GM21825 (cell line): ENCODE data around the gene KRTAP5-6.
"Not testable (repeated sequence)": the region's sequence is repeated elsewhere in the genome, so short reads cannot be mapped to it uniquely, and the experiment has no call there.

Source experiments
- ATAC-seq: cut with Tn5 transposase; IDR thresholded peaks from one replicate; pipeline ENCODE4 v1.9.1; 2021; ENCODE audit warnings: mild to moderate bottlenecking, moderate library complexity; ENCODE audit not compliant: unreplicated experiment

KRTAP5-6 gene

DNA sequence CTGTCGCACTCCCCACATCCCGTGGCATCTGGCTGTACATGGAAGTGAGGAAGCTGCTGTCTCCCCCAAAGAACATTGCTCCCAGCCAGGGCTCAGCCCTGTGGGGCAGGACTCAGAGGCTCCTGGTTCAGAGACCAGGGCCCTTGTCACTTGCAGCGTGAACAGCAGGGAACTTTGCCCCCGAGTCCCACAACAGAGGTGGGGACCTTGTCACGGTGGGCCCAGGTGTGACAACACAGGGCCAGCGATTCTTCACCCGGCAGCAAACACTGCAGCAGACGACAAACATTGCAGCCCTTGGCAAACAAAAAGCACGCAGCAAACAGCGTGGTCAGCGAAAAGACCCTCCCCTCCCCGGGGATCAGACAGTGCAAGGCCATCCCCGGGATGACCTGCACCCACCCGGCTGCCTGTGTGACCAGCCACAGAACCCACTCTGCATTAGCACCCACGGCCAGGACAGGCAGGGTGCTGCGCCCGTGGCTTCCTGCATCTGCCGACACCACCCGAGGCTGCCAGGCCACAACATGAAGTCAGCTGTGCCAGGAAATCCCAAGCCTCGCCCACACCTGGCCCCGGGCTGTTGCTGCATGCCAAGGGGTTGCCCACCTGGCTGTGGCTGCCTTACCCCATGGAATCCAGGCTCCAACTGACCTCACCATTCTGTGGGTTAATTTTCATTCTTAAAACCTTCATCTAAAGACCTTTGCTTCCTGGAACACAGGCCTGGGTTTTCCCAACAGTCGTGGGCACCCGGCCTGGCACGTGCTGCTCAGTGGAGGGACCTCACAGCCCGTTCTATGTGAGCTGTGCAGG, 35.3 kb upstream of the KRTAP5-6 start:
- not testable (repeated sequence) for ATAC-seq

GRCh38 chr11:1662699-1663283, 34.2 kb upstream of the KRTAP5-6 start:
- ATAC-seq: not testable (repeated sequence)

DNA sequence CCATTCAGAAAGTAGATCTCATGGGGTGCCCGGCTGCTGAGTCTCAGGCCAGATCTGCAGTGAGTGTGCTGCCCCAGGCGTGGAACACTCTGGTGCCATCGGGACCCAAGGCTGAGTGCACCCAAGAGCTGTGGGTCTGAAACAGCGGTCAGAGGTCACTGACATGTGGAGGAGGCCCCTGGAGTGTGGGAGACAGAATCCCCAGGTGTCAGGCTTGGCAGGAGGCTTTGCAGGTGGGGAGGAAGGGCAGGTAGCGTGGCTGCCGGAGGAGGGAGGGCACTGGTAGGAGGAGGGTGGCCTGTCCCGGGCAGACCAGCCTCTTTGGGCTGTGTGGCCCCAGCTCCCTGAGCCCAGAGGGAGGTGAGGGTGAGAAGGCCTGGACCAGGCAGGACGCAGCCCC, 31.7 kb upstream of the KRTAP5-6 start:
- ATAC-seq: no peak

- ATAC-seq: no peak
Measured at GRCh38 chr11:1667121-1667850, 29.7 kb upstream of the KRTAP5-6 start.

DNA sequence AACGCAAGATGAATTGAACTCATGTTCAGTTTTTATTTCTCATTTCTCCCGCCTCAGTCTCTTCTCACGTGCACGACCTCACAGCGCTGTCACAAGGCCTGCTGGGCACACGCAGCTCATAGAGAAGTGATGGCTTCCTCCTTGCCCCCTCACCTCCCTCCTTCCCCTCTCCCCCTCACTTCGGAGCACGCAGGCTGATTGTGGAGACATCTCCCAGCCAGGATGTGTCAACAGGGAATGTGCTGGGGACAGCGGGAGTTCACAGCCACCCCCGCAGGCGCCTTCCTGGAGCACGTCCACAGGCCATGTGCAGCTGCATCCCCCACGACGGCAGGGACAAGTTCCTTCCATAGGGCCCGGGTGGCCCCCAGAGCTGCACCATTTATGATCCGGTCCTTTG, 29.1 kb upstream of the KRTAP5-6 start:
- ATAC-seq: no peak

GRCh38 chr11:1668911-1669473, 28.0 kb upstream of the KRTAP5-6 start:
- no peak for ATAC-seq

DNA sequence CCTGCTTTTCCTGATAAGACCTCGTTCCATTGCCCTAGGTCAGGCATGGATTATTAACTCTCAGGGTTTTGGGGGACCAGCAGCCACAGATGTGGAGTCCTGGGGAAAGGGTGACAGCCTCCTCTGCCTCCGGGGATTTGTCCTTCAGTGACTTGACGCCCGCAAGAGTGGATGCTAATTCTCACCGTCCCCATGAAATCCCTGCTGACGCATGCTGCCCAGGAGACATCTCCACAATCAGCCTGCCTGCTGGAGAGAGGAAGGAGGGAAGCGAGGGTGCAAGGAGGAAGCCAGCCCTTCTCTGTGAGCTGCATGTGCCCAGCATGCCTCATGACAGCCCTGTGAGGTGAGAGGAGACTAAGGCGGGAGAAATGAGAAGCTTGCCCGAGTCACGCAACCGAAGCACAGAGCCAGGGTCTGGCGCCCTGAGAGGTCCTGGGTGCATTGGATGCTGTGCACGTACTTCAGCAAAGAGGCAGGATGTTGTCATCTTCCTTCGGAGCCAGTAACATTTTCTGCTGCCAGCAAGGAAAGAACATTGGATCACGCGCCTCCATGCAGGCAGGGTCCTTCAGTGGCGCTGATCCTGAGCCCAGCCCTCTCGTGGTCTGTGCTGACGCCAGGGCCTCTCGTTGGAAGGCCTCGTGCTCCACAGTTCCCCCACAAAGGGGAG, 27.3 kb upstream of the KRTAP5-6 start:
- no peak for ATAC-seq

DNA sequence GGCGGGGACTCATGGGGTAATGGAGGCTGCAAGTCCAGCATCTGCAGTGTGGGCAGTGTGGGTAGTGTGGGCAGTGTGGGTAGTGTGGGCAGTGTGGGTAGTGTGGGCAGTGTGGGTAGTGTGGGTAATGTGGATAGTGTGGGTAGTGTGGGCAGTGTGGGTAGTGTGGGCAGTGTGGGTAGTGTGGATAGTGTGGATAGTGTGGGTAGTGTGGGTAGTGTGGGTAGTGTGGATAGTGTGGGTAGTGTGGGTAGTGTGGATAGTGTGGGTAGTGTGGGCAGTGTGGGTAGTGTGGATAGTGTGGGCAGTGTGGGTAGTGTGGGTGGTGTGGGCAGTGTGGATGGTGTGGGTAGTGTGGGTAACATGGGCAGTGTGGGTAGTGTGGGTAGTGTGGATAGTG, 26.5 kb upstream of the KRTAP5-6 start:
- ATAC-seq: not testable (repeated sequence)

DNA sequence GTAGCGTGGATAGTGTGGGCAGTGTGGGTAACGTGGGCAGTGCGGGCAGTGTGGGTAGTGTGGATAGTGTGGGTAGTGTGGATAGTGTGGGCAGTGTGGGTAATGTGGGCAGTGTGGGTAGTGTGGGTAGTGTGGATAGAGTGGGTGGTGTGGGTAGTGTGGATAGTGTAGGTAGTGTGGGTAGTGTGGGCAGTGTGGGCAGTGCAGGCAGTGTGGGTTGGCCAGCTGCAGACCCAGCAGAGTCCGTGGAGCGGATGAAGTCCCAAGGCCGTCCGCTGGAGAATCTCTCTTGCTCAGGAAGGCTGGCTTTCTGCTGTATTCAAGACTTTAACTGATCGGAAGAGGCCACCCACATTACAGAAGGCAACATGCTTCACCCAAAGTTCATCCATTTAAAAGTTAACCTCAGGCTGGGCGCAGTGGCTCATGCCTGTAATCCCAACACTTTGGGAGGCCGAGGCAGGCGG, 26.1 kb upstream of the KRTAP5-6 start:
- ATAC-seq: no peak

GRCh38 chr11:1671658-1672057, 25.3 kb upstream of the KRTAP5-6 start:
- ATAC-seq: no peak

GRCh38 chr11:1672613-1673350, 24.2 kb upstream of the KRTAP5-6 start:
- no peak for ATAC-seq

GRCh38 chr11:1673446-1674172, 23.4 kb upstream of the KRTAP5-6 start:
- no peak for ATAC-seq

- ATAC-seq: no peak
Measured at GRCh38 chr11:1674173-1675131, 22.5 kb upstream of the KRTAP5-6 start.

DNA sequence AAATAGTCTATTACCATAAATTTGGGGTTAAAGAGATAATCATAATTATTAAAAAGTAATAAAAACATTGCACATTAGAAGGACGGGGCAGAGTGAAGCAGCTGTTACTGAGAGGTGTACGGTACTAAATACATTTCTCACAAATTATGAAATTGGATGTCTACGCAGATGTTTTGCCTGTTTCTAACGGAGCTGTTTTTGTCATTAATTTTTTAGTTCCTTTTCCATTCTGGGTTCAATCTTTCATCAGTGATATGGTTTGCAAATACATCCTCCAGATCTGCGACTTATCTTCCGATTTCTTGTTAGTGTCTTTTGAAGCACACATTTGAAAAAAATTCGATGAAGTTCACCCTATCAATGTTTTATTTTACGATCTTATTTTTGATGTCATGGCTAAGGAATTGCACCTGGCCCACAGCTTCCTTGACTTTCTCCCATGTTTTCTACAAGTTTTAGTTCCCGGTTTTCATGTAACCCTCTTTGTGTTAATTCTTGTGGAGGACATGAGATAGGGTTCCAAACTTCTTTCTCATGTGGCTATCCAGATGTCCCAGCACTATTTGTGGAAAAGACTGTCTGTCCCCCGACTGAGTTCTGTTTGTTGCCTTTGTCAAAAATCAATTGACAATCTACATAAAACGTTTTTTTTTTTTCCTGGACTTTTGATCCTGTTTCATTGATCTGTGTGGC, 21.3 kb upstream of the KRTAP5-6 start:
- ATAC-seq: no peak

- ATAC-seq: no peak
Measured at GRCh38 chr11:1676229-1676740, 20.7 kb upstream of the KRTAP5-6 start.

GRCh38 chr11:1679881-1680280, 17.1 kb upstream of the KRTAP5-6 start:
- ATAC-seq: no peak

DNA sequence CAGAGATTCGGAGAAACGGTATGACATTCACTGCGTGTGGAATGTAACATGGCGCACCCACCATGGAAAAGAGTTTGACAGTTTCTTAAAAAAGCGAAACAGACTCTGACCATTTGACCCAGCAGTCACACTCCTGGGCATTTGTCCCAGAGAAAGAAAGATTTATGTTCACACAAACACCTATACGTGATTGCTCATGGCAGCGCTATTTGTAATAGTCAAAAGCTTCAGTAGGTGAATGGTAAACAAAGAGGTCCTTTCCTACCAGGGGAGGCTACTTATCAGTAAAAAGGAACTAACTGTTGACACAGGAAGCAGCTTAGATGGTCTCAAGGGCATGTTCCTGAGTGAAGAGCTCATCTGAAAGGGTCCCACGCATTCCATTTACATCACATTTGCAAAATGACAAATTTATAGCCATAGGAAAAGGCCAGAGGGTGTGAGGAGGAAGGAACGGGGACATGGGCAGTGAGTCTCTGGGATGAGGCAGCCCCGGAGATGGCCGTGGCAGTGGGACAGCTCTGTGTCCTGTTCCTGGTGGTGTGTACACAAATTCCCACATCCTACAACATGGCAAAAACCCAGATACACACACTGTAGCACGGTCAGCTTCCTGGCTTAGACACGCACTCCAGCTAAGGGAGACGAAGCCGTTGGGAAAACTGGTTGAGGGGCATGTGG, 14.6 kb upstream of the KRTAP5-6 start:
- no peak for ATAC-seq
